Spleen (tissue), 7 donors: ENCODE data around the gene EHMT1.

Source experiments
- CTCF ChIP-seq, 11 experiments: fragments of 200-600 bp in 7 of 11; fragments of 450-650 bp in 4 of 11; sonication (generic) in 4 of 11; IDR thresholded peaks in 8 of 11; conservative IDR thresholded peaks in 3 of 11; 1 replicate in 7 of 11; 2 replicates in 4 of 11; pipeline versions ENCODE4 v1.4.0 to v1.8.0; 2016 to 2021; ENCODE audit warnings: antibody characterized with exemption in 11 of 11, inconsistent platforms in 4 of 11, mild to moderate bottlenecking in 1 of 11
- POLR2A ChIP-seq, 3 donors: fragments of 450-650 bp; IDR thresholded peaks; one replicate each; pipeline ENCODE4 v1.5.1; 2017; ENCODE audit warnings: antibody characterized with exemption in 3 of 3, mild to moderate bottlenecking in 1 of 3
- POLR2AphosphoS5 ChIP-seq, 3 donors: sonication (generic); formaldehyde crosslinking; IDR thresholded peaks; one replicate each; pipeline ENCODE4 v1.5.1; 2017; ENCODE audit warnings: antibody characterized with exemption in 3 of 3
- donor health status: DM: no; HTN: no; CAD: no; lungs with moderate emphysema.
- donor health status: DM: no; HTN: no; CAD: no.
- donor health status: DM: no; HTN: no; CAD: no.

GRCh38 chr9:137683262-137683864, 64.6 kb downstream of the EHMT1 start:
- TF ChIP-seq POLR2A (IDR thresholded peaks at IDR 0.05) (no peak), POLR2AphosphoS5 (IDR thresholded peaks at IDR 0.05) (no peak), CTCF (IDR thresholded peaks at IDR 0.05 in 8 of 11, conservative IDR thresholded peaks at IDR 0.05 in 3 of 11) (no peak)
